SK-N-SH (cell line): ENCODE results near the gene CAV1. TPM values are rescaled to one million over a fixed set of nuclear protein-coding genes. Genes with fewer than 3 reads are reported as not detected.

Experiments used
- CTCF ChIA-PET: fragments of 300-600, 350-600 bp; formaldehyde crosslinking; extraction: SDS; loops from one replicate; lab custom pipeline; 2021; lab: Yijun Ruan, JAX
- POLR2A ChIA-PET: fragments of 350-600 bp; sonication (Branson Sonifier 250); formaldehyde crosslinking; extraction: SDS; loops from one replicate; lab custom pipeline; 2020; ENCODE audit warnings: antibody characterized with exemption, inconsistent platforms; lab: Yijun Ruan, JAX
- DNase-seq: peaks from one replicate; pipeline ENCODE4 v3.0.0; 2012
- H2AFZ ChIP-seq: fragments of 200-600 bp; sonication (generic); 2 replicates; pipeline ENCODE4 v1.8.1; 2016; ENCODE audit warnings: antibody characterized with exemption, mild to moderate bottlenecking, low read depth
- H3F3A ChIP-seq: fragments of 200-600 bp; sonication (generic); replicated peaks from 2 replicates; pipeline ENCODE3; 2016; ENCODE audit warnings: antibody characterized with exemption, mild to moderate bottlenecking; ENCODE audit not compliant: insufficient read depth
- H3K27ac ChIP-seq, 2 experiments: fragments of 200-500 bp in 1 of 2; fragments of 200-600 bp in 1 of 2; sonication (Bioruptor generic) in 1 of 2; sonication (generic), shearing (Covaris generic) in 1 of 2; 2 replicates each; pipeline versions ENCODE4 v1.5.1 to v1.6.1; 2014 to 2016; ENCODE audit warnings: low read depth in 2 of 2, inconsistent platforms in 1 of 2, low read length in 1 of 2, mild to moderate bottlenecking in 1 of 2, mixed read lengths in 1 of 2
- H3K27me3 ChIP-seq: fragments of 200-600 bp; sonication (generic), shearing (Covaris generic); 2 replicates; pipeline ENCODE4 v1.6.1; 2016; ENCODE audit warnings: mixed run types; ENCODE audit not compliant: insufficient read depth
- H3K36me3 ChIP-seq, 2 experiments: fragments of 200-500 bp in 1 of 2; fragments of 200-600 bp in 1 of 2; sonication (Bioruptor generic) in 1 of 2; sonication (generic) in 1 of 2; replicated peaks in 1 of 2; 2 replicates each; pipeline versions ENCODE3 to v1.5.1; 2014 to 2016; ENCODE audit warnings: low read length in 1 of 2, mild to moderate bottlenecking in 1 of 2; ENCODE audit not compliant: insufficient read depth in 2 of 2, control insufficient read depth in 1 of 2
- H3K4me1 ChIP-seq, 2 experiments: fragments of 200-500 bp in 1 of 2; fragments of 200-600 bp in 1 of 2; sonication (Bioruptor generic) in 1 of 2; sonication (generic), shearing (Covaris generic) in 1 of 2; 2 replicates each; pipeline versions ENCODE4 v1.5.1 to v1.6.1; 2014 to 2016; ENCODE audit warnings: low read depth in 1 of 2, low read length in 1 of 2, mixed run types in 1 of 2; ENCODE audit not compliant: insufficient read depth in 2 of 2, control insufficient read depth in 1 of 2
- H3K4me2 ChIP-seq: fragments of 200-600 bp; sonication (generic), shearing (Covaris generic); 2 replicates; pipeline ENCODE4 v1.6.1; 2017; ENCODE audit warnings: mixed run types
- H3K4me3 ChIP-seq, 2 experiments: fragments of 200-500 bp in 1 of 2; fragments of 200-600 bp in 1 of 2; sonication (Bioruptor generic) in 1 of 2; sonication (generic), shearing (Covaris generic) in 1 of 2; 2 replicates each; pipeline versions ENCODE4 v1.5.1 to v1.8.1; 2014 to 2016; ENCODE audit warnings: low read depth in 2 of 2, inconsistent platforms in 1 of 2, low read length in 1 of 2, mild to moderate bottlenecking in 1 of 2, mixed read lengths in 1 of 2, moderate library complexity in 1 of 2
- H3K79me2 ChIP-seq: fragments of 200-600 bp; sonication (generic); 2 replicates; pipeline ENCODE4 v1.8.1; 2017; ENCODE audit warnings: mild to moderate bottlenecking; ENCODE audit not compliant: insufficient read depth
- H3K9ac ChIP-seq: fragments of 200-600 bp; sonication (generic); 2 replicates; pipeline ENCODE4 v1.6.1; 2017; ENCODE audit warnings: mixed run types
- H3K9me2 ChIP-seq: fragments of 200-600 bp; sonication (generic); 2 replicates; pipeline ENCODE4 v1.6.1; 2017; ENCODE audit warnings: mixed run types
- H3K9me3 ChIP-seq: fragments of 200-600 bp; sonication (generic); 2 replicates; pipeline ENCODE4 v1.6.1; 2017; ENCODE audit warnings: mixed run types, mild to moderate bottlenecking, moderate library complexity
- H4K20me1 ChIP-seq: fragments of 200-600 bp; sonication (generic); 2 replicates; pipeline ENCODE4 v1.6.1; 2017; ENCODE audit warnings: mild to moderate bottlenecking, mixed run types; ENCODE audit not compliant: insufficient read depth
- EP300 ChIP-seq, 2 experiments: IDR thresholded peaks; 2 replicates each; pipeline versions ENCODE4 v1.4.0 to v1.6.1; 2012; ENCODE audit warnings: borderline replicate concordance in 1 of 2, low read depth in 1 of 2, low read length in 1 of 2
- FOXJ3 ChIP-seq: sonication (generic); formaldehyde crosslinking; IDR thresholded peaks from 2 replicates; pipeline ENCODE4 v1.5.1; 2020; ENCODE audit warnings: mild to moderate bottlenecking, missing genetic modification reagents
- FOXM1 ChIP-seq: IDR thresholded peaks from 2 replicates; pipeline ENCODE4 v1.4.0; 2012; ENCODE audit warnings: low read depth, mild to moderate bottlenecking
- GATA2 ChIP-seq: sonication (generic); formaldehyde crosslinking; IDR thresholded peaks from 2 replicates; pipeline ENCODE4 v1.5.0; 2020; ENCODE audit warnings: mild to moderate bottlenecking, missing genetic modification reagents
- JUND ChIP-seq: IDR thresholded peaks from 2 replicates; pipeline ENCODE4 v1.4.0; 2012
- MAX ChIP-seq: IDR thresholded peaks from 2 replicates; pipeline ENCODE4 v1.4.0; 2012; ENCODE audit warnings: low read depth
- MEF2A ChIP-seq: IDR thresholded peaks from 2 replicates; pipeline ENCODE4 v1.4.0; 2012; ENCODE audit warnings: low read depth, borderline replicate concordance
- RFX5 ChIP-seq: IDR thresholded peaks from 2 replicates; pipeline ENCODE4 v1.6.1; 2012; ENCODE audit warnings: mild to moderate bottlenecking, improper control_type of control experiment, low read length
- RXRA ChIP-seq: IDR thresholded peaks from 2 replicates; pipeline ENCODE4 v1.4.0; 2012; ENCODE audit warnings: low read depth, mild to moderate bottlenecking, borderline replicate concordance
- TAF1 ChIP-seq: IDR thresholded peaks from 2 replicates; pipeline ENCODE4 v1.6.1; 2012; ENCODE audit warnings: low read depth, mild to moderate bottlenecking, low read length, moderate library complexity, borderline replicate concordance
- USF1 ChIP-seq: IDR thresholded peaks from 2 replicates; pipeline ENCODE4 v1.4.0; 2012; ENCODE audit warnings: low read depth, borderline replicate concordance
- YY1 ChIP-seq: IDR thresholded peaks from 2 replicates; pipeline ENCODE4 v1.4.0; 2012; ENCODE audit warnings: low read depth, mild to moderate bottlenecking
- WGBS: methylation state at CpG from one replicate; pipeline ENCODE4 v1.1.6; 2017; ENCODE audit warnings: low lambda C conversion rate; 5-methylcytosine and 5-hydroxymethylcytosine counted together
- polyA plus RNA-seq, 3 experiments: library from polyadenylated mRNA; depleted of rRNA; stranded (reverse); fragments of >200 nt; gene quantifications; 2 replicates each; pipeline ENCODE4 v1.2.3, GENCODE V29; 2012
- TF ChIP-seq, protein P1 (sequence below): IDR thresholded peaks from 2 replicates; pipeline ENCODE4 v1.6.1; 2012; ENCODE audit warnings: mild to moderate bottlenecking, low read depth, low read length, moderate library complexity
- TF ChIP-seq, protein P2 (sequence below): fragments of 150-350 bp; IDR thresholded peaks from 2 replicates; pipeline ENCODE4 v1.6.1; 2016; ENCODE audit warnings: mild to moderate bottlenecking, low read depth, low read length

Gene CAV1
- polyA plus RNA-seq, 1 of the 3 experiments (the other 2 are of a cell fraction) = 968 TPM

DNA sequence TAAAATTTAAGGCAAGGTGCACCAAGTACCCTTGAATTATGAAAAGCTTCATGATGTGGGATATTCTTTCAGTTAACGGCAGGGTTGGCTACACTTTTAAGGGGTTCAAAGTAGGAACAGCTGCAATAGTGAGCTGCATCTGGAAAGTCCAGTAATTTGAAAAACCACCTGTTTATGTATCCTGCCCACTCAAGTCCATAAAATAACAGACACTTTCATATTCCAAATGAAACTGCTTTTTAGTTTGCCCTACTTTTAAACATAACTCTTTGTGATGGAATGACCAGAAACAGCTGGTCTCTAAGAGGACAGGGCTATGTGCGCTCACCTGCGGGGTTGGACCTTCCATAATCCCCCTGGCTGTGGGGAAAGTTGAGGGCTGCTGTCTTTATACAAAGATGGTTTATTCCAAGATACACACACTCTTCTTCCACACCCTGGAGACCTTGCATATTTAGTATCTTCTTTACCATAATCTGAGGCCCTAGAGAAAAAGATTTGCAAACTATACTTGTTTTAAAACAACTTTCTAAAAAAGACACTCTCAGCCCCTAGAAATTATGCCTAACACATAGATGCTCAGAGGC, 7.4 kb downstream of the CAV1 start:
- no peak overlapping the region for H3K9ac ChIP-seq
- peaks cover 54% of the 10 kb centered on the region for H4K20me1 ChIP-seq

More for the DNA sequence above, 7.4 kb downstream of the CAV1 start:
- ChIA-PET POLR2A (no interaction called here), CTCF (interaction anchor here (0.9 kb wide), 1 partner anchor 369 kb away, joined by 3 read pairs; no protein-coding TSS in a partner anchor)
- DNase-seq = no peak
- H3K9me3 ChIP-seq = no peaks in the 10 kb centered on the region
- H3K4me2 ChIP-seq = peak overlapping the region; percentile 90
- peak overlapping the region; percentile 16 to 38; a peak in 2 of 4 replicates for H3K4me3 ChIP-seq
- peaks cover 98% of the 10 kb centered on the region for H3K79me2 ChIP-seq
- peak overlapping the region in 1 of 2 experiments; percentile 99; a peak in 3 of 4 replicates for H3K27ac ChIP-seq
- TF ChIP-seq FOXM1 = no peak
- no peak for TF ChIP-seq MAX
- no peak for TF ChIP-seq EP300 (IDR thresholded peaks at IDR 0.05; ENCODE audit: borderline replicate concordance in 1 of 2, low read depth in 1 of 2, low read length in 1 of 2)
- TF ChIP-seq, protein P1, sequence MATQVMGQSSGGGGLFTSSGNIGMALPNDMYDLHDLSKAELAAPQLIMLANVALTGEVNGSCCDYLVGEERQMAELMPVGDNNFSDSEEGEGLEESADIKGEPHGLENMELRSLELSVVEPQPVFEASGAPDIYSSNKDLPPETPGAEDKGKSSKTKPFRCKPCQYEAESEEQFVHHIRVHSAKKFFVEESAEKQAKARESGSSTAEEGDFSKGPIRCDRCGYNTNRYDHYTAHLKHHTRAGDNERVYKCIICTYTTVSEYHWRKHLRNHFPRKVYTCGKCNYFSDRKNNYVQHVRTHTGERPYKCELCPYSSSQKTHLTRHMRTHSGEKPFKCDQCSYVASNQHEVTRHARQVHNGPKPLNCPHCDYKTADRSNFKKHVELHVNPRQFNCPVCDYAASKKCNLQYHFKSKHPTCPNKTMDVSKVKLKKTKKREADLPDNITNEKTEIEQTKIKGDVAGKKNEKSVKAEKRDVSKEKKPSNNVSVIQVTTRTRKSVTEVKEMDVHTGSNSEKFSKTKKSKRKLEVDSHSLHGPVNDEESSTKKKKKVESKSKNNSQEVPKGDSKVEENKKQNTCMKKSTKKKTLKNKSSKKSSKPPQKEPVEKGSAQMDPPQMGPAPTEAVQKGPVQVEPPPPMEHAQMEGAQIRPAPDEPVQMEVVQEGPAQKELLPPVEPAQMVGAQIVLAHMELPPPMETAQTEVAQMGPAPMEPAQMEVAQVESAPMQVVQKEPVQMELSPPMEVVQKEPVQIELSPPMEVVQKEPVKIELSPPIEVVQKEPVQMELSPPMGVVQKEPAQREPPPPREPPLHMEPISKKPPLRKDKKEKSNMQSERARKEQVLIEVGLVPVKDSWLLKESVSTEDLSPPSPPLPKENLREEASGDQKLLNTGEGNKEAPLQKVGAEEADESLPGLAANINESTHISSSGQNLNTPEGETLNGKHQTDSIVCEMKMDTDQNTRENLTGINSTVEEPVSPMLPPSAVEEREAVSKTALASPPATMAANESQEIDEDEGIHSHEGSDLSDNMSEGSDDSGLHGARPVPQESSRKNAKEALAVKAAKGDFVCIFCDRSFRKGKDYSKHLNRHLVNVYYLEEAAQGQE = no peak
- TF ChIP-seq MEF2A = no peak
- TF ChIP-seq TAF1 = no peak
- TF ChIP-seq USF1 = no peak
- no peak for TF ChIP-seq FOXJ3 (CRISPR knock-in tag)
- no peak for TF ChIP-seq JUND
- no peak for TF ChIP-seq YY1
- TF ChIP-seq RXRA = no peak
- TF ChIP-seq RFX5 = no peak
- TF ChIP-seq, protein P2, sequence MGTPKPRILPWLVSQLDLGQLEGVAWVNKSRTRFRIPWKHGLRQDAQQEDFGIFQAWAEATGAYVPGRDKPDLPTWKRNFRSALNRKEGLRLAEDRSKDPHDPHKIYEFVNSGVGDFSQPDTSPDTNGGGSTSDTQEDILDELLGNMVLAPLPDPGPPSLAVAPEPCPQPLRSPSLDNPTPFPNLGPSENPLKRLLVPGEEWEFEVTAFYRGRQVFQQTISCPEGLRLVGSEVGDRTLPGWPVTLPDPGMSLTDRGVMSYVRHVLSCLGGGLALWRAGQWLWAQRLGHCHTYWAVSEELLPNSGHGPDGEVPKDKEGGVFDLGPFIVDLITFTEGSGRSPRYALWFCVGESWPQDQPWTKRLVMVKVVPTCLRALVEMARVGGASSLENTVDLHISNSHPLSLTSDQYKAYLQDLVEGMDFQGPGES = no peak
- no peak for TF ChIP-seq GATA2
- H3K4me1 ChIP-seq = peaks cover 2 to 50% of the 10 kb centered on the region in 2 experiments; a peak in 3 of 4 replicates
- 49% methylated on average over 3 of the region's 3 CpGs for WGBS
- peaks cover 49% of the 10 kb centered on the region for H3F3A ChIP-seq
- no peaks in the 10 kb centered on the region for H3K9me2 ChIP-seq
- no peaks in the 10 kb centered on the region for H3K27me3 ChIP-seq
- H3K36me3 ChIP-seq = peaks cover 55 to 82% of the 10 kb centered on the region in 2 experiments
- H2AFZ ChIP-seq = no peak overlapping the region
